IPS DF 19.7 (cell line): Measurements from ENCODE around the gene AKAP12.

Experiments
- DNase-seq: peaks from one replicate; pipeline ENCODE4 v3.0.0-alpha.2; 2013; ENCODE audit warnings: low read depth, low spot score

AKAP12 gene

GRCh38 chr6:151240036-151240685 is 394 bp downstream of the AKAP12 start:
- DNase-seq = no peak

- no peak for DNase-seq
Observed at GRCh38 chr6:151240791-151241642, 1.2 kb downstream of the AKAP12 start.

- no peak for DNase-seq
Observed at GRCh38 chr6:151241853-151242252, 2.1 kb downstream of the AKAP12 start.

GRCh38 chr6:151242420-151242861 is 2.7 kb downstream of the AKAP12 start:
- no peak for DNase-seq

- no peak for DNase-seq
Observed at GRCh38 chr6:151243481-151243880, 3.7 kb downstream of the AKAP12 start.

- no peak for DNase-seq
Observed at GRCh38 chr6:151247490-151247889, 7.7 kb downstream of the AKAP12 start.

- DNase-seq = no peak
Observed at GRCh38 chr6:151248295-151248694, 8.5 kb downstream of the AKAP12 start.

GRCh38 chr6:151252634-151253033 is 12.9 kb downstream of the AKAP12 start:
- no peak for DNase-seq

- no peak for DNase-seq
Observed at GRCh38 chr6:151254451-151255081, 14.8 kb downstream of the AKAP12 start.

GRCh38 chr6:151255811-151256210 is 16.0 kb downstream of the AKAP12 start:
- DNase-seq = no peak

GRCh38 chr6:151257985-151258445 is 18.2 kb downstream of the AKAP12 start:
- no peak for DNase-seq

- DNase-seq = no peak
Observed at GRCh38 chr6:151260205-151260604, 20.4 kb downstream of the AKAP12 start.

GRCh38 chr6:151263035-151263434 is 23.3 kb downstream of the AKAP12 start:
- DNase-seq = no peak

- DNase-seq = no peak
Observed at GRCh38 chr6:151263967-151264366, 24.2 kb downstream of the AKAP12 start.

- DNase-seq = no peak
Observed at GRCh38 chr6:151265282-151265681, 25.5 kb downstream of the AKAP12 start.

- no peak for DNase-seq
Observed at GRCh38 chr6:151269321-151269995, 29.7 kb downstream of the AKAP12 start.

- no peak for DNase-seq
Observed at GRCh38 chr6:151275121-151275520, 35.4 kb downstream of the AKAP12 start.

GRCh38 chr6:151275566-151275965 is 35.8 kb downstream of the AKAP12 start:
- no peak for DNase-seq

- DNase-seq = no peak
Observed at GRCh38 chr6:151276112-151276740, 36.5 kb downstream of the AKAP12 start.

GRCh38 chr6:151279891-151280290 is 40.1 kb downstream of the AKAP12 start:
- no peak for DNase-seq

- DNase-seq = no peak
Observed at GRCh38 chr6:151280859-151281258, 41.1 kb downstream of the AKAP12 start.
